LNCaP clone FGC (cell line): Measurements from ENCODE around the gene LRRC8D.

Experiments used
- DNase-seq: peaks from one replicate; pipeline ENCODE4 v3.0.0-alpha.2; 2011; ENCODE audit warnings: low read depth
- H3K4me3 ChIP-seq: 2 replicates; pipeline ENCODE4 v1.5.1; 2011; ENCODE audit warnings: mild to moderate bottlenecking, low read depth, low read length, control low read depth
- CTCF ChIP-seq: IDR thresholded peaks from 2 replicates; pipeline ENCODE4 v1.5.1; 2012; ENCODE audit warnings: mild to moderate bottlenecking; ENCODE audit not compliant: control insufficient read depth, insufficient read depth; ENCODE audit errors: extremely low read depth

Gene LRRC8D

GRCh38 chr1:89946532-89946931 is 125.7 kb downstream of the LRRC8D start:
- no peak overlapping the region for H3K4me3 ChIP-seq
- TF ChIP-seq CTCF, result no peak
- DNase-seq, result peak; percentile 28

GRCh38 chr1:89948722-89949345 is 128.0 kb downstream of the LRRC8D start:
- TF ChIP-seq CTCF, result no peak
- DNase-seq, result no peak
- H3K4me3 ChIP-seq, result no peak overlapping the region

GRCh38 chr1:89949991-89950624 is 129.3 kb downstream of the LRRC8D start:
- H3K4me3 ChIP-seq, result no peak overlapping the region
- no peak for DNase-seq
- TF ChIP-seq CTCF, result no peak

GRCh38 chr1:89950703-89951102 is 129.9 kb downstream of the LRRC8D start:
- H3K4me3 ChIP-seq, result no peak overlapping the region
- TF ChIP-seq CTCF, result no peak
- no peak for DNase-seq

- no peak overlapping the region for H3K4me3 ChIP-seq
- DNase-seq, result no peak
- no peak for TF ChIP-seq CTCF
Observed at GRCh38 chr1:89951766-89952604, 131.2 kb downstream of the LRRC8D start.

GRCh38 chr1:89952605-89953130 is 131.8 kb downstream of the LRRC8D start:
- H3K4me3 ChIP-seq, result no peak overlapping the region
- no peak for TF ChIP-seq CTCF

More at GRCh38 chr1:89952605-89953130, 131.8 kb downstream of the LRRC8D start:
- no peak for DNase-seq
